ENCODE results near the gene MDP1.
"Not testable (repeated sequence)": the region's sequence is repeated elsewhere in the genome, so short reads cannot be mapped to it uniquely, and the experiment has no call there.

MDP1 gene

GRCh38 chr14:24250354-24250753, 34.5 kb upstream of the MDP1 start:
- no peak for DNase-seq

- DNase-seq = no peak
These were observed 33.6 kb upstream of the MDP1 start for GRCh38 chr14:24249230-24250021.

GRCh38 chr14:24247422-24247821, 31.6 kb upstream of the MDP1 start:
- DNase-seq = no peak

- DNase-seq = no peak
These were observed 30.9 kb upstream of the MDP1 start for GRCh38 chr14:24246765-24247212.

GRCh38 chr14:24245350-24245749, 29.5 kb upstream of the MDP1 start:
- DNase-seq = not testable (repeated sequence)

GRCh38 chr14:24243336-24243836, 27.5 kb upstream of the MDP1 start:
- DNase-seq = no peak

GRCh38 chr14:24241829-24242443, 26.1 kb upstream of the MDP1 start:
- peak; percentile 86 for DNase-seq

GRCh38 chr14:24240110-24240918, 24.4 kb upstream of the MDP1 start:
- no peak for DNase-seq

- no peak for DNase-seq
These were observed 22.7 kb upstream of the MDP1 start for GRCh38 chr14:24238527-24239037.

- DNase-seq = no peak
These were observed 22.3 kb upstream of the MDP1 start for GRCh38 chr14:24238123-24238522.

- DNase-seq = no peak
These were observed 21.6 kb upstream of the MDP1 start for GRCh38 chr14:24237463-24237955.

- DNase-seq = no peak
These were observed 21.0 kb upstream of the MDP1 start for GRCh38 chr14:24236689-24237462.

GRCh38 chr14:24235804-24236688, 20.2 kb upstream of the MDP1 start:
- no peak for DNase-seq

GRCh38 chr14:24234095-24235005, 18.5 kb upstream of the MDP1 start:
- DNase-seq = no peak

- no peak for DNase-seq
These were observed 17.6 kb upstream of the MDP1 start for GRCh38 chr14:24233538-24233866.

GRCh38 chr14:24232645-24233537, 17.0 kb upstream of the MDP1 start, which contains the start of gene GMPR2:
Gene GMPR2, plus strand, starts transcription at chr14:24232929. Its CDS starts 325 bp downstream, at chr14:24233254.
- peak; percentile 76 for DNase-seq

GRCh38 chr14:24232121-24232644, 16.3 kb upstream of the MDP1 start, which contains the start of gene NEDD8:
Gene NEDD8, minus strand, starts transcription at chr14:24232367. Its CDS starts 100 bp downstream, at chr14:24232267.
- peak; percentile 84 for DNase-seq
